ENCODE results near the gene PCGF3. TPM values are rescaled to one million over a fixed set of nuclear protein-coding genes. Genes with fewer than 3 reads are reported as not detected.
"Not testable (repeated sequence)": the region's sequence is repeated elsewhere in the genome, so short reads cannot be mapped to it uniquely, and the experiment has no call there.

Gene PCGF3
- total RNA-seq, 4 donors from 2014 or later: 40.0 to 57.6 (median 46.9) TPM

DNA sequence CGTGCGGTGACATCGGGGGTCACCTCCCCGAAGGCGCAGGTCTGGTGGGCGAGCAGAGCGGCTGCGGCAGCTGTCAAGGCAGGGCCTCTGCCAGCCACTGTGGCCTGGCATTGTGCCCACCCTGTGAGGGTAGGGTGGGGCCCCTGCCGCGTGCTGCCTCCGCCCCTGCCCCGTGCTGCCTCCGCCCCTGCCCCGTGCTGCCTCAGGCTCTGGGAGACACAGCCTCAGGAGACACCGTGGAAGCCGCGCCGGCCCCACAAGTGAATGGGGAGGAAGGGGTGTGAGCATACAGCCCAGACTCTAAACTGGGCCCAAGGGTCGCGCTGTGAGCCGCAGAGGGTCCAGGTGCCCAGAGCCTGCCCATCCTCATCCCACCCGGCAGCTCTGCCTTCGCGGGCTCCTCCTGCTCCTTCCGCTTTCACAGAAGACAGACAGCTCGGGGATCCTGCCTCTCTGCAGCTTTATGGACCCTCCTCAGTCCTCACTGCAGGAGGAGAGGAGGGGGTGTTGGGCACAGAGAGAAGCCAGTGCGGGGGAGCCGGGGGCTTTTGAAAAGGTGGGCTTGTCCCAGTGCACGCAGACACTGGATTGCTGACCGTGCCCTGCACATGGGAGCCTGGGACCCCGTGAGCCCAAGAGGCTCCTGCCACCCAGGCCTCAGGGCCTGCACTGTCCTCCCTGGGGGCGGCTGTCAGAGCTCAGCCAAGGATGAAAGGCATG is 27.4 kb downstream of the PCGF3 start:
- DNase-seq: no peak
- Histone ChIP-seq H3K27me3 (no peaks in the 10 kb centered on the region), H3K9me3 (no peaks in the 10 kb centered on the region), H3K4me3 (no peak overlapping the region), H3K27ac (no peak overlapping the region), H3K4me1 (no peaks in the 10 kb centered on the region), H3K36me3 (peaks cover 23 to 87% (median 50%) of the 10 kb centered on the region in 3 donors)
- WGBS, 2 donors: 80 to 100% methylated on average over 1 to 6 of the region's 32 CpGs
- intact Hi-C loops (cut with DNase I): no loop called here
- TF ChIP-seq, protein P1, sequence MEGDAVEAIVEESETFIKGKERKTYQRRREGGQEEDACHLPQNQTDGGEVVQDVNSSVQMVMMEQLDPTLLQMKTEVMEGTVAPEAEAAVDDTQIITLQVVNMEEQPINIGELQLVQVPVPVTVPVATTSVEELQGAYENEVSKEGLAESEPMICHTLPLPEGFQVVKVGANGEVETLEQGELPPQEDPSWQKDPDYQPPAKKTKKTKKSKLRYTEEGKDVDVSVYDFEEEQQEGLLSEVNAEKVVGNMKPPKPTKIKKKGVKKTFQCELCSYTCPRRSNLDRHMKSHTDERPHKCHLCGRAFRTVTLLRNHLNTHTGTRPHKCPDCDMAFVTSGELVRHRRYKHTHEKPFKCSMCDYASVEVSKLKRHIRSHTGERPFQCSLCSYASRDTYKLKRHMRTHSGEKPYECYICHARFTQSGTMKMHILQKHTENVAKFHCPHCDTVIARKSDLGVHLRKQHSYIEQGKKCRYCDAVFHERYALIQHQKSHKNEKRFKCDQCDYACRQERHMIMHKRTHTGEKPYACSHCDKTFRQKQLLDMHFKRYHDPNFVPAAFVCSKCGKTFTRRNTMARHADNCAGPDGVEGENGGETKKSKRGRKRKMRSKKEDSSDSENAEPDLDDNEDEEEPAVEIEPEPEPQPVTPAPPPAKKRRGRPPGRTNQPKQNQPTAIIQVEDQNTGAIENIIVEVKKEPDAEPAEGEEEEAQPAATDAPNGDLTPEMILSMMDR (IDR thresholded peaks at IDR 0.05): no peak
- TF ChIP-seq POLR2A (IDR thresholded peaks at IDR 0.05): no peak

DNA sequence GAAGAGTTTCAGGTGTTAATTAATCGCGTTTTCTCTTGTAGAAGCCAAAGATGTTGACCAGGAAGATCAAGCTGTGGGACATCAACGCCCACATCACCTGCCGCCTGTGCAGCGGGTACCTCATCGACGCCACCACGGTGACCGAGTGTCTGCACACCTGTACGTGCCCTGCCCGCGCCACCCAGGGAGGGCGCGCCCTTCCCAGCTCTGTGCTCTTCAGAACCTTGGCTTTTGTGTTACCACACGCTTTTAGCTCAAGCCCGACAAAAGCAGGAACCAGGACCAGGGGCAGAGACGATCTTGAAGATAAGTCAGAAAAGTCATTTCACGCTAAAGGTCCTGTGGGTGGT is 28.0 kb downstream of the PCGF3 start:
- intact Hi-C loops (cut with DNase I): no loop called here
- 92 to 94% methylated on average over 9 to 14 of the region's 18 CpGs for WGBS, 2 donors
- Histone ChIP-seq H3K4me1 (no peaks in the 10 kb centered on the region), H3K36me3 (peaks cover 23 to 87% (median 50%) of the 10 kb centered on the region in 3 donors), H3K4me3 (no peak overlapping the region), H3K9me3 (no peaks in the 10 kb centered on the region), H3K27me3 (no peaks in the 10 kb centered on the region), H3K27ac (no peak overlapping the region)
- TF ChIP-seq, protein P1 (IDR thresholded peaks at IDR 0.05): no peak
- TF ChIP-seq POLR2A (IDR thresholded peaks at IDR 0.05): no peak
- no peak for DNase-seq

DNA sequence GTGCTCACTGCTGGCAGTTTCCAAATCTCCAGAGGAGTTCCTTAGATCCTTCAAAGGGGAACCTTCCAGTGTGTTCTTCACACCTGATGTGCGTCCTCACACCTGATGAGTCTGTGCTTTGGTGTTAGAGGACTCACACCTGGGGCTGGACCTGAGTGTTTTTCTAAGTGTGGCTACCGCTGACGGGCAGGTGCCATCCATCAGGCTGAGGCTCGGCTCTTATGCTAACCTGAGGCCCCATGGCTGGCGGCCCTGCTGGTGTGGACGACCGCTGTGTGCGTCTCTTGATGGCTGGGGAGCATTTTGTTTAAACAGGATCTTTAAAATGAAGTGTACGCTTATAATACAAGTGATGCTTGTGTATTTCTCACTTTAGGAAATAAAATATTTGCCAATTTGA is 28.4 kb downstream of the PCGF3 start:
- DNase-seq: no peak
- no peaks in the 10 kb centered on the region for H3K4me1 ChIP-seq
- intact Hi-C loops (cut with DNase I): no loop called here
- H3K4me3 ChIP-seq: no peak overlapping the region
- H3K27me3 ChIP-seq: no peaks in the 10 kb centered on the region
- no peak overlapping the region for H3K27ac ChIP-seq
- peaks cover 23 to 90% (median 50%) of the 10 kb centered on the region in 3 donors for H3K36me3 ChIP-seq
- 83 to 97% methylated on average over 2 to 8 of the region's 9 CpGs for WGBS, 2 donors
- TF ChIP-seq, protein P1 (IDR thresholded peaks at IDR 0.05): no peak
- TF ChIP-seq POLR2A (IDR thresholded peaks at IDR 0.05): no peak
- no peaks in the 10 kb centered on the region for H3K9me3 ChIP-seq

DNA sequence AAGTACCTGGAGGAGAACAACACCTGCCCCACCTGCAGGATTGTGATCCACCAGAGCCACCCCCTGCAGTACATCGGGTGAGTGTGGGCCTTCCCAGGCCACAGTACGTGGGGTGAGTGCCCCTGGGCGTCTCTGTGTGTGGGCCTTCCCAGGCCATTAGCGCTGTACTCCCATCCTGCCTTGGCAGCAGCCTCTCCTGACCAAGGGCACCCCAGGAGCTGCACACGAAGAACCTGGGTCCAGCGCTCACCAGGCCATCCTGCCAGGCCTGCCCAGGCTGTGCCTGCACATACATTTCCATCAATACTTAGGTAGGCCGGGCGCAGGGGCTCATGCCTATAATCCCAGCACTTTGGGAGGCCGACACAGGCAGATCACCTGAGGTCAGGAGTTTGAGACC is 29.3 kb downstream of the PCGF3 start:
- 84 to 90% methylated on average over 3 of the region's 9 CpGs for WGBS, 2 donors
- Histone ChIP-seq H3K9me3 (no peaks in the 10 kb centered on the region), H3K4me3 (no peak overlapping the region), H3K27me3 (no peaks in the 10 kb centered on the region), H3K27ac (no peak overlapping the region), H3K4me1 (no peaks in the 10 kb centered on the region), H3K36me3 (peaks cover 23 to 96% (median 50%) of the 10 kb centered on the region in 3 donors)
- intact Hi-C loops (cut with DNase I): no loop called here
- DNase-seq: no peak
- no peak for TF ChIP-seq POLR2A (IDR thresholded peaks at IDR 0.05)
- TF ChIP-seq, protein P1 (IDR thresholded peaks at IDR 0.05): no peak

DNA sequence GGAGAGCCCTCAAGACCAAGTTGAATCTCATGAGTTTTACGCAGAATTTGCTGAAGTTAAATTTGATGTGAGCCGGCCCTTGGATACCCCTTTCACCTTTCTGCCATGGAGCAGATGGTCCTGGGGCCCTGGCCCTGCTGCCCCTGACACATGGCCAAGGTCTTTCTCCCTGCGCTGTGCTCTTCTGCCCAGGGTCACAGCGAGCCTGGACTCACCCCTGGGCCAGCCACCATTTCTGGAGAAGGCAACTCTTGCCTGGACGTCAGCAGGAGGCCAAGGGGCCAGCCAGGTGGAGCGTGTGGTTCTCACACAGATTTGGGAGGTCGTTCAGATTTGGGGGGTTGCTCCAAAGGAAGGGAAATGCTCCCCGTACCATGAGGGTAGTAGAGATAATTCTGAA is 30.0 kb downstream of the PCGF3 start:
- Histone ChIP-seq H3K9me3 (no peaks in the 10 kb centered on the region), H3K27me3 (no peaks in the 10 kb centered on the region), H3K27ac (no peak overlapping the region), H3K4me1 (no peaks in the 10 kb centered on the region), H3K4me3 (no peak overlapping the region), H3K36me3 (peaks cover 19 to 96% (median 49%) of the 10 kb centered on the region in 3 donors)
- WGBS, 2 donors: 80 to 96% methylated on average over 5 to 7 of the region's 8 CpGs
- intact Hi-C loops (cut with DNase I): no loop called here
- no peak for DNase-seq
- TF ChIP-seq, protein P1 (IDR thresholded peaks at IDR 0.05): no peak
- TF ChIP-seq POLR2A (IDR thresholded peaks at IDR 0.05): no peak

DNA sequence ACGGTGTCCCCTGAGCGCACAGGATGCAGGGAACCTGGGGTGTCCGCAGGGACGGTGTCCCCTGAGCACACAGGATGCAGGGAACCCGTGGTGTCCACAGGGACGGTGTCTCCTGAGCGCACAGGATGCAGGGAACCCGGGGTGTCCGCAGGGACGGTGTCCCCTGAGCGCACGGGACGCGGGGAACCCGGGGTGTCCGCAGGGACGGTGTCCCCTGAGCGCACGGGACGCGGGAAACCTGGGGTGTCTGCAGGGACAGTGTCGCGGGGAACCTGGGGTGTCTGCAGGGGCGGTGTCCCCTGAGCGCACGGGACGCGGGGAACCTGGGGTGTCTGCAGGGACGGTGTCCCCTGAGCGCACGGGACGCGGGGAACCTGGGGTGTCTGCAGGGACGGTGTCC is 30.9 kb downstream of the PCGF3 start:
- DNase-seq; intact Hi-C loops (cut with DNase I); H3K27ac ChIP-seq; H3K27me3 ChIP-seq; H3K9me3 ChIP-seq; H3K4me3 ChIP-seq; H3K4me1 ChIP-seq: not testable (repeated sequence)
- 60 to 96% methylated on average over 1 to 11 of the region's 34 CpGs for WGBS, 2 donors
- peaks cover 13 to 96% (median 49%) of the 10 kb centered on the region in 3 donors for H3K36me3 ChIP-seq
